Measurements from ENCODE around the gene B4GALT1.

B4GALT1 gene

DNA sequence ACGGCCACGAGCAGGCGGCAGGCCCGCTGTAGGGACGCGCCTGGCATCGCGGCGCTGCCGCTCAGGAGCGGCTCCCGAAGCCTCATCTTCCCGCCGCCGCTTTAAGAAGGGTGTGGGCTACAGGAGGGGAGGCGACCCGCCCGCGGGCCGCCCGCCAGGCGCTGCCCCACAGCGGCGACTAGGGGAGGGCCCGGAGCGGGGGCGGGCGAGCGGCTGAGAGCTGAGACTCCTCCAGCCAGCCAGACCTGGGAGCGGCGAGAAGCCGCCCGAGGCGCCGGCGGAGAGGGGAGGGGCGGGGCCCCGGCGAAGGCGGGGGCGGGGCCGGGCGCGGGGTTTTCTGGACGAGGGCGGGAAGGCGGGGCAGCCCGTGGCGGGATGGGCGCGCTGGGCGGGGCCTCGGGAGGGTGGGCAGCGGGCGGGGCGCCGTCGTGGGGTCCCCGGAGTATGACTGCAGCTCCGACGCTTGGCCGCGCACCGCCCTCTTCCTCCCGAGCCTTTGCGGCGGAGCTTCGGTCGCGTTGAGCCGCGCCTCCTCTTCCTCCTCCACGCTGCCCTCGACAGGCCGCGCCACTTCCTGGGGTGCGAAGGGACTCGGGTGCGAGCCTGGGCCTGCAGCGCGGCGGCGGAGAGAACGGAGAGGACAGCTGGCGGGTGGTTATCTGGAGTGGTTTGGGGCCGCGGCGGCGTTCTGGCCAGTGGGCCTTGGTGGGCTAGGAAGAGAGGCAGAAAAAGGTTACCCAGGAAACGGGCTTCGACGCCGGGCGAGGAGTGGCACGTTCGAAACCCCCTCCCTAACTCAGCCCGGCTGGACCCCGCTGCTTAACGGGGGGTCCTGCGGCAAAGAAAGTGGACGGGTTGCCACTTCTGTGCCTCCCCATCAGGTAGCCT is at the start of gene B4GALT1:
TSS of gene B4GALT1 (minus strand) at position 253 of the 888 bp plus-strand sequence. CDS start at position 86, 167 bp downstream.
- peak; percentile 88 for DNase-seq (ENCODE audit: low read depth)

- no peak for DNase-seq (ENCODE audit: low read depth)
These were observed 44.7 kb upstream of the B4GALT1 start for GRCh38 chr9:33211695-33212393.

GRCh38 chr9:33210006-33210715 is 43.0 kb upstream of the B4GALT1 start:
- no peak for DNase-seq (ENCODE audit: low read depth)

- DNase-seq (ENCODE audit: low read depth), result no peak
These were observed 42.3 kb upstream of the B4GALT1 start for GRCh38 chr9:33209394-33209793.

DNA sequence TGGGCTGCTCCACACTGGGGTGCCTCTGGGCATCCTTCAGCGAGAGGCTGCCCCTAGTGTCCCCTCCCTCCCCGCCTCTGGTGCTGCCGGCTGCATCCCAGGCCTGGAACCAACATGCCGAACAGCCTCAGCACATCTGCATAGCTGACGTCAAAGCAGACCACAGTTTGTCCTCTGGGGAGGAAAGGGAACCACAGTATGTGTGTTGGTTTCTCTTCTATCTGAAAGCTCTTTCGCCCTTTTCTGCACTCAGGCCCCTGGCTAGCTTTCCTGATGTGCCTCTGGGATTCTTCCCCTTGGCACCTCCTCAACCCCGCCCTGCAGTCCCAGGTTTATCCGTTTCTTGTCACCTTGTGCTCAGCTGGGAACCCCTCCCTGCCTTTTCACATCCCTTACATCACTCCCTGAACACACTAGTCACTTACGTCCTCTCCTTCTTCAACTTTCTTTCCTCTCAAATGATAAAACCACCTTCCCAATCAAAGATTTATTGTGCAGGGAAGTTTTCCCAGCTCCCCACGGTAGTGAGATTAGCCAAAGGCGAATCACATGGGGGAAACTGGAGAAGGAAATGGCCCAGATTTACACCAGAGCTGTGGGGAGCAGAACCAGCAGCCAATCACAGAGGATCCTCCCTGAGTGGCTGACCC is 35.5 kb upstream of the B4GALT1 start:
- no peak for DNase-seq (ENCODE audit: low read depth)

DNA sequence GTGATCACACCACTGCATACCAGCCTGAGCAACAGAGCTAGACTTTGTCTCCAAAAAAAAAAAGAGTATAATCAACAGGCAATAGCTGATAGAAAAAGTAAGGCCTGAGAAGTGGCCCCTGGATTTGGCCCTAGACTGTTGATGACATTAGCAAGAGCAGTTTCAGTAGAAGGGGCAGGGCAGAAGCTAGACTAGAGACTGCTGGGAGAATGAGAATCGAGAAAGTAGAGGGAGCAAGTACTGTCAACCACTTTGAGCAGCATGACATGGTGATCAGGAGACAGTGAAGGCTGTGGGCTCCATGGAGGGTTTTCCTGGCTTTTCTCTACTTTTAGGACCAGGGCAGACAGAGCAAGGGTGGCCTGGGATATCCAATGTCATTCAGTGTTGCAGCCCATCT is 34.9 kb upstream of the B4GALT1 start:
- no peak for DNase-seq (ENCODE audit: low read depth)

- no peak for DNase-seq (ENCODE audit: low read depth)
These were observed 31.0 kb upstream of the B4GALT1 start for GRCh38 chr9:33198165-33198564.

- DNase-seq (ENCODE audit: low read depth), result no peak
These were observed 30.4 kb upstream of the B4GALT1 start for GRCh38 chr9:33197279-33198152.

- no peak for DNase-seq (ENCODE audit: low read depth)
These were observed 29.6 kb upstream of the B4GALT1 start for GRCh38 chr9:33196736-33197135.

DNA sequence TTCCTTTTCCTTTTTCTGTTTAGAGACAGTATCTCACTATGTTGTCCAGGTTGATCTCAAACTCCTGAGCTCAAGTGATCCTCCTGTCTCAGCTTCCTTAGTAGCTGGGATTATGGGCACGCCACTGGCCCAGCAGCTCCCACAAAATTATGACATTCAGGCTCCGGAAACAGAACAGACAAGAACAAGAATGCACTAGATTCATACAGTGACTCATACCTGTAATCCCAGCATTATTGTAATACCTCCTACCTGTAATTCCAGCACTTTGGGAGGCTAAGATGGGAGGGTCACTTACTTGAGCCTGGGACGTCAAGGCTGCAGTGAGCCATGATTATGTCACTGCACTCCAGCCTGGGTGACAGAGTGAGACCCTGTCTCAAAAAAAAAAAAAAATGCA is 26.7 kb upstream of the B4GALT1 start:
- DNase-seq (ENCODE audit: low read depth), result no peak

- no peak for DNase-seq (ENCODE audit: low read depth)
These were observed 25.5 kb upstream of the B4GALT1 start for GRCh38 chr9:33192493-33193255.

- no peak for DNase-seq (ENCODE audit: low read depth)
These were observed 23.0 kb upstream of the B4GALT1 start for GRCh38 chr9:33190021-33190705.

DNA sequence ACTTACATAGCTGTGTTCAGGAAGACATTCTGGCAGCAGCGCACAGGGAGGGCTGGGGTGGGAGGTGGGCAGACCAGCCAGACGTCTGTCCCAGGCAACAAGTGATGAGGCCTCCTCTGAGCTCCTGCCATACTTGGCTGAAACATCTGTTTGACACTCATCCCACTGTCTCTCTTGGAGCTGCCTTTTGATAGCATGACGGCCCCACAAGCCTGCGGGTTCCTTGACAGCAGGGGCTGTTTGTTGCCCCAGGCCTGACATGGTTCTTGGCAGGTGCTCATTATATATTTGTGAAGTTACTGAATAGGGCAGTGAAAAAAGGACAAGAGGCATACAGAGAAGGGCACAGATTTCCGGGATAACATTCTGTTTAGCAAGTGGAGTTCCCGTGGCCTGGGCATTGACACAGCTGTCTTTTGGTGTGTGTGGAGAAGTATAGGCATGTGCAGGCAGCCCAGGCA is 22.2 kb upstream of the B4GALT1 start:
- DNase-seq (ENCODE audit: low read depth), result no peak

DNA sequence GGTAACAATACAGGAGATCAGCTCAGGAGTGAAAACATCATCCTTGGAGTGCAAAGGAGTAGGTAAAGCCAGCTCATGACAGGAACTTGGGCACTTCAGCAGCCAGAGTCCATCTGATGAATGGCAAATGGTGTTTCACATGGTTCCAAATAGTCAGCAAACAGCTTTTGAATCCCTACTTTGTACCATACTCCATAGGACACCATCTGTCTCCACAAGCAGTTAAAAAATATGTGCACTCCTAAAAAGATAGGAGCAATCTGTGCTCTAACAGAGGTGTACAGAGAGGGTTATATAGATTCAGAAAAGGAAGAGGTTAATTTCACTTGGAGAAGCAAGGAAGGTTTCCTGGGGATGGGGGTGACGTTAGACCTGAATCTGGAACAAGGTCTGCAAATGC is 21.6 kb upstream of the B4GALT1 start:
- no peak for DNase-seq (ENCODE audit: low read depth)

- DNase-seq (ENCODE audit: low read depth), result no peak
These were observed 20.5 kb upstream of the B4GALT1 start for GRCh38 chr9:33187519-33188218.

GRCh38 chr9:33186457-33187168 is 19.5 kb upstream of the B4GALT1 start:
- no peak for DNase-seq (ENCODE audit: low read depth)

DNA sequence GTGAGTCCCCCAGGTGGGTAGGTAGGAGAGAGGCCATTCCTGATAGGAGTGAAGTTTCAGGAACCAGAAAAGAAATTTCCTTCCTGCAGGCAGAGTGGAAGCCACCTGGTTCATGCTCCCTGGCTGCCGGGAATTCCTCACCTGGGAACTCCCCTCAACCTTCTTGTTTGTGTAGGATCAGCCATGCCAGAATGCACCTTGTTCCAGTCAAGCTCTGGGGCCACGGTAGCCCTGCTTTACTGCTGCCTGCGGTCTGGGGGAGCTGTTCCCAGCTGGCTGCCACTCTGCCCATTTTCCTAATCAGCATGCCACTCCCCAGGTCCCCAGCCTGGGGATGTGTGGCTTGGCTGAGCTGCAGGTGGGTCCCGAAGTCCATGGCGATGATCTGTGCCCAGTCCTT is 18.7 kb upstream of the B4GALT1 start:
- no peak for DNase-seq (ENCODE audit: low read depth)

- no peak for DNase-seq (ENCODE audit: low read depth)
These were observed 18.3 kb upstream of the B4GALT1 start for GRCh38 chr9:33185406-33185805.
